Dedifferentiated amniotic fluid mesenchymal stem cell (primary cell): Measurements from ENCODE around the gene MINDY1.

Experiments
- DNase-seq: peaks from one replicate; pipeline ENCODE4 v3.0.0-alpha.2; 2016; ENCODE audit errors: extremely low spot score

Gene MINDY1

DNA sequence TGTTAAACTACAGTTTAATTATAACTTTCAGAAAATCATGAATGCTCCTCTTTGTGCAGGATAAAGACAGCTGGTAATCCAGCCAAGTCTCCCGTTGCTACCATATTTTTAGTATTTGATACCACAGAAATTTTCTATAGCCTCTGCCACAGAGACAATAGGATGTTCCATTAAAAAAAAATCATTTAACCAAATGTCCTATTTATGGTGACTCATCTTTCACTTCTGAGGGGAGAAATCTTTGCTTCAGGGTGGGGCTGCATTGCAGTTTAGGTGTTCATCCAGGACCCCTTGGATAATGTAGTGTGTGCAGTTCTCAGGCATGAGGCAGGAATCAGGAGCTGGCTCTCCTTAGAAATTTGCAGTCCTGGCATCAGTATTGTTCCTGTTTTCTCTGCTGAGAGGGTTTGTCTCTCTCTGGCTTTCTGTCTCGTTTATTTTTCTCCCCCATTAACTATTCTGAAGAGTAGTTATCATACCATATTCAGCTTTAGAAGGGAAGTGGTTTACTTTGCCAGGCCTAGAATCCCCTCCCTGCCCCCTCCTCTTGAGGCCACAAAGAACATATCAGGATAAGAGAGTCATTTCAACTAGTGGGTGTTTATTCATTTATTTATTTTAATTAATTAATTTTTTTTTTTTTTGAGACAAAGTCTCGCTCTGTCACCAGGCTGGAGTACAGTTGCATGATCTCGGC lies 4.6 kb upstream of the MINDY1 start:
- DNase-seq, result no peak

DNA sequence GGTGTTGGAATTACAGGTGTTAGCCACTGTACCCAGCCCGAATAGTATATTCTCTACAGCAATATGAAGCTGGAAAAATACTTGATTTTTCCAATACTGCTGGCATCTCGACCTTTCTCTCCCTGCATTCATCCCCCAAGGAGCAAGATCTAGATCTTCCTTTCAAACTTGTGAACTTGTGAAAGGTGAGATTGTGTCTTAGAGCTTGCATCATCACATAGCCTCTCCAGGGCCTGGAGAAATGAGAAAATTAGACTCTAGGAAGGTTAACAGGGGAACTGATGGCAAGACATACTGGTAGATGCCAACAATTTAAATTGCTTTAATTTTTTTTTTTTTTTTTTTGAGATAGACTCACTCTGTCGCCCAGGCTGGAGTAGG lies 3.6 kb upstream of the MINDY1 start:
- DNase-seq, result no peak

DNA sequence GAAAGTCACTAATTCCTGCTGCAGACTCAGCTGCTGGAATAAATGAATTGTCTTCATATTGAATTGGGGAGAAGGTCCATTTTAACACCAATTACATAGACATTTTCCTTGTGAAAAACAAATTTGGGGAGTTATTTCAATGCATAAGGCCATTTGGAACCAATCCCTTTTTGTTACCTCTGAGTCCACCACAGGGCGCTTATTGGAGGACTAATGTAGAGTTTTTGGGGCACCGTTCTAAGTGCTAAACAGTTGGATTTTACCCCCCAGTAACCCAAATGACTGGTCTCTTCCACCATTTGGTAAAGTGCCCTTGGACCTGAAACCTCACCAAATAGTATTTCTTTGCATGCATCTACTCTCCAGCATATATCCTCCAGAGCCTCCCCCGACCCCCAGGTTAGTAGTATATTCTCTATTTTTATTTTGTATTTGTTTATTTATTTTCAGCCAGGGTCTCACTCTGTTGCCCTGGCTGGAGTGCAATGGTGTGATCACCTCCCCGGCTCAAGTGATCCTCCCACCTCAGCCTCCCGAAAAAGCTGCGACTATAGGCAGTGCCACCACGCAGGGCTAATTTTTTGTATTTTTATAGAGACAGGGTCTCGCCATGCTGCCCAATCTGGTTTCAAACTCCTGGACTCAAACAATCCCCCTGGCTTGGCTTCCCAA lies 3.1 kb upstream of the MINDY1 start:
- DNase-seq, result no peak

DNA sequence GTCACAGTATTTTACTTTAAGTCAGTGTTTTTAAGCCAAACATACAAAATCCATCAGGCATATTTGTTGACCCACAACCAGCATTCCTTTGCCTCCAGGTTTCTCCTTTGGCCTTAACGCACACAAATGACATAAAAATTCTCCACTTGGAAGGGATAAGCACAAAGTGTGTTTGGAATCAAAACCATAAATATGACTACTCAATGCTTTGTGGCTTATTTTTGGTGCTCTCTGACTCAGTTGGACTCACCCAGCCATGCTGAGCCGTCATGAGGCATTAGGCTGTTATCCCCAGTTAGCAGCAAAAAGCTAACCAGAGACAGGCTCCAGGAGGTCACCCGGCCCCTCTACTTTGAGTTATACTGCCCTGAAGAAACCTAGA lies 2.5 kb upstream of the MINDY1 start:
- DNase-seq, result no peak

DNA sequence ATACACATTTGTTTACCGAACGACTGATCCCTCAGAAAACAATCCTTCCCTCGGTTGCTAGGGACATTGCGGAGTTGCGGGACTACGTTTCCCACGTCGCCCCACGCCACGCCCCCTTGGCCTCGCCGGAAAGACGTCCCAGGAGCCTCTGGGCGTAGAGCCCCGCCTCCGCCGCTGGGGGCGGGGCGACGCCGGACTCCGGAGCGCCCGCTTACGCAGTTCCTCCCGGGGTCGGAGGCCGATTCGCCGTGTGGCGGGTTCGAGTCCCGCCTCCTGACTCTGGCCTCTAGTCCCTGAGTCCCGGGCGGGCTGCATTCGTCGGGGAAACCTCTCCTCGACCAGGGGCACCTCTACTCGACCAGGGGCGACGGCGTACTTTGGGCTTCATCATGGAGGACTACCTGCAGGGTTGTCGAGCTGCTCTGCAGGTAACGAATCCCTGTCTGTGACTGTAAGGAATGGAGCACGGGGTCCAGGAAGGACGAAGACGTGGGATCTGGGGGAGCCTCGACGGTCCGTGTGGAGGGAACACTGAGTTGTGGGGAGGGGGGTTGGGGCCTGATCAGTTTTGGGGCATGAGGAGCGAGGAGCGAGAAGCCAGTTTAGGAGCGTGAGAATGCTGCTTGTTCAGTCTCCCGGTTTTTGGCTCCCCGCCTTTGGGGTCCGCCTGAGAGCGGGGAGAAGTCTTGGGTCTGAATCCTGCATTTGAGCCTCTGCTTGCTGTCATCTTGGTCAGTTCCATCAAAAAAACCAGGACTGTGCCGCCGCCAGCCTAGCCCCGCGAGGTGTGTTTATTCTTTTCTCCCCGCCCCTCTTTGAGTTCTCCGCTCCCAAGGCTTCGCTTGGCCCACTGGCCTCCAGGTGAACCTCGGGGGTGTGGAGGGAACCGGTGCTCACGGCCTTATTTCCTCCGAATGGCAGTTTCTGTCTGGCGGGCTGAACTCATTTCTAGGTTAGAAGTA lies 1.8 kb upstream of the MINDY1 start, which contains the start of gene PRUNE1:
Gene PRUNE1 (plus strand): TSS at position 206 of the 962 bp plus-strand sequence. CDS start 184 bp downstream, at position 390.
- DNase-seq, result peak; percentile 98

DNA sequence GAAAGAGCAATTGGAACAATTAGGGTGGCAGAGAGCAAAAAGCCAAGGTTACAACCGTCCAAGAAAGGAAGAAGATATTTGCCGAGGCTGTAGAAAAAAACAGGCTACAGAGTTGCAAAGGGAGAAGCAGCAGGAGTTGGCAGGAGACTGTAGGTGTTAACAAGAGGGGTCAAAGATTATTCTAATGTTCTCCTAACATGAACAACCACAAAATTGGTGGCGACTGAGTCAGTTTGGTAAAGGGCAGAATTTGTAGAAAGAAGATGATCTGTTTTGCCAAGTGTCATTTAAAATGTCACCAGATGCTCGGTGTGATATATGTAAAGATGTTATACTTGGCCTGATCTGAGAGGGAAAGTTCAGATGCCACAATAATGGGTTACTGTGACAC lies 1.1 kb upstream of the MINDY1 start:
- no peak for DNase-seq

DNA sequence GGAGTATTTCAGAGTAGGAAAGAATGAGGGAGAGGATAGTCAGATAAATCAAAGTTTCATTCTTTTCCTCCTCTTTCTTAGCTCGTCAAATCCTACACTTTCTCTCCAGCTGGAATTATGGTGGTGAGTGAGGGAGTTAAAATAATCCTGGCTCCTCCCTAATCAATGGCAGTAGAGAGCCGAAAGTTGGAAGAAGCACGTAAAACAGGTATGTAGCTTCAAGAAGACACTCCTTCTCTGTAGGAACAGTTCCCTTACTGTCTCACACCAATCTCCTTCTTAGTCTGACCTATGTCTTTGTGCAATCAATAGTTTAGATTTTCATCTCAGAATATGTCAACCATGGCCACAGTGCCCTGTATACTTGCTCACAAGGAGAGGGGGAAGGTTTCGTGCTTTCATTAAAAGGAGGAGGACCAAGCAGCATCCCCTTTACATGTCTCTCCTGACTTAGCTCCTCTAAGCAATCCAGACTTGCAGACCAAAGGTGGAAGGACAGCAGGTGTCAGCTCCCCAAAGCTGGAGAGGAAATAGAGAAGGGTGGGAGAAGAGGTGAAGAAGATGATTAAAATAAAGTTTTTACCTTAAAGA lies 878 bp downstream of the MINDY1 start:
- no peak for DNase-seq

DNA sequence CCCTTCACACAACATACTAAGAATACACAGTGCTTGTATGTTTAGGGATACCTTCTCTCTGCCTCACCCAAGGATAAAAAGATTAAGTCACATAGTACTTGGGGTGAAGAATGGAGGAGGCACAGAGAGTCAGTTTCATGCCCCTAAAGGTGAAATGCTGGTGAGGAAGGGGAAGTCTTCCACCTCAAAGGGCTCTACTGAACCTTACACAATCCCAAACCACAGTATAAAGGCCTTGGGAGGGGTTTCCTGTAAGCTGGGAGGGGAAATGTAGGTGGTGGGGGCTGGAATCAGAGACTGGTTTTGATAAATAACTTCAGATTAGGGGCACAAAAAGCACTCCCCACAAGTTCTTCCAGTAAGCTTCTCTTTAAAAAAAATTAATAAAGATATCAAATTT lies 3.5 kb downstream of the MINDY1 start:
- DNase-seq, result no peak

DNA sequence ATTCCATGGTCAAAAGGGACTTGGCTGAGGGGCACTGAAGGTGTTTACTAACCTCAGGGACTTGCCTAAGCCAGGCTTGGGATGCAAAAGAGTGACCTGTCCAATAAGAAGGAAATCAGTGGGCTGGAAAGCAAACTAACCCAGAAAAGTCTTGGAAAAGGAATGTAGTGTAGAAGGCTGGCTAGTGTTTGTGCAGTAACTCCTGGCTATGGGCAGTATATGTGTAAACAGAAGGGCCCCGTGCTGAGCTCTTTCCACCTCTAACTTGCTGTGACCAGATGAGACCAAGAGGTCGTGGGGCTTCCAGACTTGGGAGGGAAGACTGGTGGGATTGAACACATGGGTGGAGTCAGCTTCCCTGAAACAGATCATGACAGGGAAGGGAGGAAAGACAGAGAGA lies 4.1 kb downstream of the MINDY1 start:
- no peak for DNase-seq

DNA sequence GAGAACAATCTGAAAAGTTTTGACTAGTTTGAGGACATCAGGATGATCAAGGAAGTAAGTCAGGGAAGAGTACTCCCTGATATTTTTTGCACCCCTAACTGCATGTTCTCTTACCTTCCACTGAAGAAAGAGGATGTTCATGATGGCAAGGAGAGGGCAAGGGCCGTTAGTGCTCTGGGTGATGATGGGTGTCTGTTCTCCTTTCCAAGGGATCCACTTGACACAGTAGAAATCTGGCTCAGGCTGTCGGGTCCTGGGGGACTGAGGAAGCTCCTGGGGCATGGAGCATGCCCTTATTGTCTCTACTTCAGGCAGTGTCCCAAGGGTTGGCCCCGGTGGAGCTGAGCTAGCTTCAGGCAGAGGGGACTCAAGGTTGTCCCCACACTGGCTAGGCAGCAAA lies 4.7 kb downstream of the MINDY1 start:
- no peak for DNase-seq

DNA sequence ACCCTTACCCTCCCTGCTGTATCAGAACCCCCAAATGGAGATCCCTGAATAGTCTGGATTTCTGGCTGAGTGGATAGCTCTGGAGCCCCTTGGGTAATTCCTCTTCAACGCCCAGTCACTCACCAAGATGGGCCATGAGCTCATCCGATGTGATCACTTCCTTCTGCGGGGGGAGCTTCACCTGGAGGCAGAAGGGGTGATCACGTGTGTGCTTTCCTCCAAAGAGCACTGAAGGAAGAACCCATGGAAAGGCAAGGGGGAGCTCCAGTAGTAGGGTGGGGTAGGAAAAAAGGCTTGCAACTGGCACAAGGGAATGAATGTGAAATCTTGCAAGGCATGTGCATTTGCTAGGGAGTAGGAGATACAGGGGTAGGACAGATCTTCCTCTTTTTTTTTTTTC lies 5.1 kb downstream of the MINDY1 start:
- no peak for DNase-seq

DNA sequence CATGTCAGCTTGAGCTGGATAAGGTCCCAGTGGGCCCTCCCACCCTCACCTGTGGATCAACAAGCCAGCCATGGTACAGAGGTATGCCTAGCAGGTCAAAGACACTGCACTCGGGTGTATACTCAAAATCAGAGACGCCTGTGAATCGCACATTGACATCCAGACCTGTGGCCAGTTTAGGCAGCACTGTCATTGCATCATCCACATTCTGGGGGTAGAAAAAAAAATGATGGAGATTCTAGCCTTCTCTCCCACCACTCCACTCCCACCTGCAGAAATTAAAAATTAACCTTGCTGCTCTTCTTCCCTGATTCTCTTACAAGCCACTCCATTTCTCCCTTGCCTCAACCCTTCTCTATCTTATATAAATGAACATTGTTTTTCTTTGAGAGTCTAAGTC lies 6.3 kb downstream of the MINDY1 start:
- DNase-seq, result no peak

DNA sequence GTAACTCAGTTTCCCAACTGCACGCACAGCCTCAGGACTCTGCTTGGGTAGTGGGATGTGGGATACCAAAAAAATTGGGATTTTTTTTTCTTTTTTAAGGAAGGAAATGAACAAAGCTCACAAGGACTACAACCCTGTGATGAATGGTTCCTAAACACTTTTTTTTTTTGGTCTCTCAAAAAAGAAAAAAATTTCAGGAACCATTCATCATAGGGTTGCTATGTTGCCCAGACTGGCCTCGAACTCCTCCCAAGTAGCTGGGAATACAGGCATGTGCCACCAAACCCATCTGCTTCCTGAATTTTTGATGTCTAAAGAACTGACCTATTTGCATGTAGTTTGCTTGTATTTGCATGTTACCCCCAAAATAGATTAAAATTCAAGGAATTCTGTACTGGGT lies 6.8 kb downstream of the MINDY1 start:
- DNase-seq, result no peak

DNA sequence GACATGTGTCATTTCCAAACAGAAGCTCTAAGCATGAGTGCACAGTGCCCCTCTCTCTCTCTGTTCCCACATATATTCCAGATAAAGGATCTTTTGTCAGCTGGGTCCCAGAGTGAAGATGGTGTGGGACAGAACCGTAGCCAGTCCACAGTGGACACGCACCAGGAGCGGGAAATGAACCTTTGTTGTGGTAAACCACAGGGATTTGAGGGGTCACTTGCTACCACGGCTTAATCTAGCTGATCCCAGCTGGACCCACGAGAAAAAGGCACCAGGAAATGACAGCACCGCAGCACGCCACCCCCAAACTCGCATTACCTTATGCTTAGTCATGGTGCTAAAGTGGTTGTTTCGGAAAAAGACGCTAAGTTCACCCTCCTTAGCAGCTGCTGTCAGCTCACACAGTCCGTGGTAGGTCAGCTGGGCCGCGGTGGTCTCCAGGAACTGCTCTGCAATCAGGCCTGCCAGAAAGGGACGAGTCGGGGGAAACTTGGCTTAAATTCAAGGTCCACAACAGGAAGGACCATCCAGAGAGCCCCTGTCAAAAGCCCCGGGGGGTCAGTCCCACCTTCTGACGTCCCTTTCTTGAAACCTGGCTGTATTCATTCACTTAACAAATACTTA lies 7.5 kb downstream of the MINDY1 start:
- no peak for DNase-seq

DNA sequence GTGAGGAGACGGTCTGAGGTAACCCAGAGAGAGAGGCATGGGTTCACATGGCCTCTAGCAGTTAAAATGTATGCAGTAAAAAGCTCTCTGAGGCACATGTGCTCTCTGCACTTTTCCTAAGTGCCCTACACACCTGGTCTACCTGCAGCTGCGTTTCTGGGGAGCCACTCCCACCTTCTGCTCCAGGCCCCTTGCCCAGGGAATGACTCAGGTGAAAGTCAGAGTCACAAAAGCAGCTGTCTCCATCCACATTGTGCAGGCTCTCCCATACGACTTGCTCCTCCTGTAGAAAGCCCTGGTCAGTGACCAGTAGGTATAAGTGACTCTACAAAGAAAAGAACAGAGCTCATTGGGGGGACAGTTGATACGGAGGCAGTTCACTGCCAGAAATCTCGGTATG lies 8.8 kb downstream of the MINDY1 start:
- DNase-seq, result no peak

DNA sequence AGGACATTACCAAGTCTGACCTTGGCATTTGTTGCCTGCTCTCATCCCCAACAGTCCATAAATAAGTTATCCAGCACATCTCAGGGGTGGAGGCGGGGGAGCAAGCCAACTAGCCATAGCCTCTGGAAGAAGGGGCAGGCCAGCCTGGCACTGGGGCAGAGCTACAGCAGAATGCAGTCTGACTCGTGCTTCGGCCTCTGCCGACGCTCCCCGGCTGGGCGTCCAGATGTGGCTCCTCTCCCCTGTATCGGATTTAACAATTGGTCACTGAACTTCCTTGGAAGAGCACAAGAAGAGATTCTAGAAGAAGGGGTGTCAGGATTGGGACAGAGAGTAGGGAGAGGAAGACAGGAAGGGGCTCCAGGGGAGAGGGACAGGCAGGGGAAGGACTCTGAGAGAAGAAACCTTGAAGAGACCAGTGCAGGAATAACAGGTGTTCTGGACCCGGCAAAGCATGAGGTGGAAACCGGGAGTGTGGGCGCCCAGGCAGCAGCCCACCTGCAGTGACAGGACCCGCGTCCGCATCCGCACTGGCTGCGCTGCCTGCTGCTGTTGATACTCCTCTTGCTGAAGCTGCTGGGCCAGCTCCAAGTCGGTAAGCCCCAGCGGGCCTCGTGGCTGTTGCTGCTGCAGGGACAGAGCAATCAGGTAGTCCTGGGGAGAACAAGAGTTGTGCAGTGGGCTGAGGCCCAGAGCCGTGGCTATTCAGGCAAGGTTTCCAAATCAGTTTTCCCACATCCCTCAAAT lies 9.4 kb downstream of the MINDY1 start:
- DNase-seq, result no peak

DNA sequence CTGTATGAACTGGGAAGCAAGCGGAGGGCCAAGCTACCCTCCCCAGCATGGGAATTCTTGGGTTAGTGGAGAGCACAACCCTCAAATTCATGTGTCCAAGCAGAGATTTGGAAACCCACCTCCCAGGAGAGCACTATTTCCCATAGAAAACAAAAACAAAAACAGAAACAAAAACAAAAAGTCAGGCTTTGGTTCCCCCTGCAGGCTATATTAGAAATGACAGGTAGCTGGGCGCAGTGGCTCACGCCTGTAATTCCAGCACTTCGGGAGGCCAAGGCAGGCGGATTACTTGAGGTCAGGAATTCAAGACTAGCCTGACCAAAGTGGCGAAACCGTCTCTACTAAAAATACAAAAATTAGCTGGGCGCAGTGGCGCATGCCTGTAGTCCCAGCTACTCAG lies 10.8 kb downstream of the MINDY1 start:
- DNase-seq, result no peak

DNA sequence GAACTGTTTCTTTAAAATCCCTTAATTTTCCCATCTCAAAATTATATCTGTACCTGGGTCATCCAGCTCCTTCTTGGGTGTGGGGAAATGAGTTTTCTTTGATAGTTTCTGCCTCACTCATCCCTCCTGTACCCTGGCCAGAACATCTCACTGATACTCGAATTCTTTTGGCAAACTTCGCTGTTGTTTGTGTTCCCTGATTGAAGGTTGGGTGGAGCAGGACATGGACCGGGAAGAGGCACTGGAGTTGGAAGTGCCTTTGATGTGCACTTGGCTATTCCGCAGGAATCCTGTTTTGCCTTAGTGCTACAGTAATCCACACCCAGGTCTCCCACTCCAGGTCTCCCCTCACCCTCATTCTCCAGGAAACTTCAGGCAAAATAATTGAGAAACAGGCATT lies 11.2 kb downstream of the MINDY1 start:
- no peak for DNase-seq

DNA sequence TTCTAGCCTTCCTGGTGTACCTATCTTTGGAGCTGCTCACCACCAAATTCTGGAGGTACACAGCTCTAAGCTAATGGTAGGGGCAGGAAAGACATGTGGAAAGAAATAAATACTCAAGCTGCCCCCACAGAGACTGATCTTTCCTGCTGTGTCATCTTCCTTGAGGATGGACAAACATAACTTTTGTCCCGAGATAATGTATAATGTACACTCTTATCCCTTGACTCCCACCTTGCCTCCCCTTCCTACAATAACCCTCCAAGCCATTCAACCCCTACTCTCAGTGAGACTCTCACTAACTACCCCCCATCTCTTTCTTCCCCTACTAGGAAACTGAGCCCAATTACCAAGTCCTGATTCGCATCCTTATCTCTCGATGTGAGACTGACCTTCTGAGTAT lies 12.5 kb downstream of the MINDY1 start:
- no peak for DNase-seq

DNA sequence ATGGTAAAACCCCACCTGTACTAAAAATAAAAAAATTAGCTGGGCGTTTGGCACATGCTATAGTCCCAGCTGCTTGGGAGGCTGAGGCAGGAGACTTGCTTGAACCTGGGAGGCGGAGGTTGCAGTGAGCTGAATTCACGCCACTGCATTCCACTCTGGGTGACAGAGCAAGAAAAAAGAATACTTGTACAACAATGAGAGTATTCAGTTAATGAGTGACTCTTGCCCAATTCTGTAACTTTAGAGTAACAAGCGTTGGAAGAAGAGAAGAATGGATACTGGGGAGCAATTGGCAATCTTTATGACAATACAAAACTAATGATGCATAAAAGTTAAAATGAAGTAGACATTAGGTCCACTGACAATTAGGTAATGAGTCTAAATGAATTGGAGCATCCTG lies 14.1 kb downstream of the MINDY1 start:
- DNase-seq, result no peak

DNA sequence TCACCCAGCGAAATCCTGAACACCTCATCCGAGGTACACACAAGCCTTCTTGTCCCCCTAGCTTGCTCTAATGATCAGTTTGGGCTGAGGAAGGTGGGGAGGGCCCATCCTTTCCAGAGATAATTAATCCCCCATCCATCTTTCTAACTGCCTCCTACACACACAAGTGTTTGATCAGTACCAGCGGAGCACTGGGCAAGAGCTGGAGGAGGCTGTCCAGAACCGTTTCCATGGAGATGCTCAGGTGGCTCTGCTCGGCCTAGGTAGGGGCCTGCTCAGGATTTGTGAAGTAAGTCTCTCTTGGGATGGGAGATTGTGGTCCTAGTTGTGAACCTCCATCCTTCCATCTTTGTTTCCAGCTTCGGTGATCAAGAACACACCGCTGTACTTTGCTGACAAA lies 18.8 kb downstream of the MINDY1 start:
- DNase-seq, result no peak
